BJ (cell line): Measurements from ENCODE around the gene KIAA1614. TPM values are rescaled to one million over a fixed set of nuclear protein-coding genes. Genes with fewer than 3 reads are reported as not detected.
"Not testable (repeated sequence)": the region's sequence is repeated elsewhere in the genome, so short reads cannot be mapped to it uniquely, and the experiment has no call there.

ENCODE experiments used
- CTCF ChIA-PET: fragments of 350-600 bp; formaldehyde crosslinking; extraction: SDS; loops from one replicate; lab custom pipeline; 2021; ENCODE audit warnings: antibody characterized with exemption, inconsistent platforms; lab: Yijun Ruan, JAX
- POLR2A ChIA-PET: fragments of 300-600 bp; sonication (Branson Sonifier 250); formaldehyde crosslinking; extraction: SDS; loops from one replicate; lab custom pipeline; 2021; ENCODE audit warnings: antibody characterized with exemption; lab: Charles Lee
- DNase-seq: peaks from one replicate; pipeline ENCODE4 v3.0.0-alpha.2; 2011; ENCODE audit warnings: low read depth
- H3K27me3 ChIP-seq: 2 replicates; pipeline ENCODE4 v1.6.0; 2011; ENCODE audit warnings: low read length; ENCODE audit not compliant: control insufficient read depth, insufficient read depth
- H3K36me3 ChIP-seq: 2 replicates; pipeline ENCODE4 v1.5.1; 2011; ENCODE audit warnings: low read length; ENCODE audit not compliant: control insufficient read depth, insufficient read depth
- H3K4me3 ChIP-seq: 2 replicates; pipeline ENCODE4 v1.5.1; 2011; ENCODE audit warnings: low read depth, mild to moderate bottlenecking, control low read depth, low read length
- CTCF ChIP-seq: IDR thresholded peaks from 2 replicates; pipeline ENCODE4 v1.5.1; 2011; ENCODE audit warnings: low read depth, mild to moderate bottlenecking, control low read depth, inconsistent platforms, low read length, moderate library complexity; ENCODE audit not compliant: insufficient read depth
- polyA plus RNA-seq: library from polyadenylated mRNA; depleted of rRNA; stranded (reverse); fragments of >200 nt; gene quantifications from 2 replicates; pipeline ENCODE4 v1.2.3, GENCODE V29; 2011

KIAA1614 gene
- polyA plus RNA-seq, 1 experiment = 7.3 TPM

DNA sequence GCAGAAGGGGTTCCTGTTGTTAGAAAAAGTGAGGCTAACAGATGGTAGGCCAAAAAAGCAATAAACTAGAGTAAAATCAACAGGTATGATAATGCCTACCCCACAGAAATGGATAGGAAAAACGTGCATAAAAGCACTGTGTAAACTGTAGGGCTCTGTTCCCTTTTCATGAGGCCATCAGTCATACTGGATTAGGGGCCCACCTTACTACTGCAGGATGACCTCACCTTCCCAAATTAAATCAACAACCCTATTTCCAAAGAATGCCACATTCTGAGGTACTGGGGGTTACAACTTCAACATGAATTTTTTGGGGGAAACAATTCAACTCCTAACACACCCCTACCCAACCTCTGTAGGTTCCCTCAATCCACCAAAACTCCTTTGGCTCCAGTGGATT is 54.9 kb downstream of the KIAA1614 start:
- DNase-seq = no peak
- TF ChIP-seq CTCF = no peak
- ChIA-PET POLR2A (no interaction called here), CTCF (interaction anchor here (1.3 kb wide), 1 partner anchor 19 kb away, joined by 3 read pairs; no protein-coding TSS in a partner anchor)
- H3K27me3 ChIP-seq = no peaks in the 10 kb centered on the region
- peaks cover 6% of the 10 kb centered on the region for H3K36me3 ChIP-seq
- H3K4me3 ChIP-seq = no peak overlapping the region

- H3K4me3 ChIP-seq, H3K36me3 ChIP-seq, POLR2A ChIA-PET, H3K27me3 ChIP-seq, DNase-seq: not testable (repeated sequence)
- CTCF ChIA-PET = interaction anchor here (0.7 to 1.6 kb wide), 3 partner anchors 9 to 173 kb away, joined by 3 to 4 read pairs (median 4); no protein-coding TSS in a partner anchor
Measured at GRCh38 chr1:180968834-180969233, 56.1 kb downstream of the KIAA1614 start.

DNA sequence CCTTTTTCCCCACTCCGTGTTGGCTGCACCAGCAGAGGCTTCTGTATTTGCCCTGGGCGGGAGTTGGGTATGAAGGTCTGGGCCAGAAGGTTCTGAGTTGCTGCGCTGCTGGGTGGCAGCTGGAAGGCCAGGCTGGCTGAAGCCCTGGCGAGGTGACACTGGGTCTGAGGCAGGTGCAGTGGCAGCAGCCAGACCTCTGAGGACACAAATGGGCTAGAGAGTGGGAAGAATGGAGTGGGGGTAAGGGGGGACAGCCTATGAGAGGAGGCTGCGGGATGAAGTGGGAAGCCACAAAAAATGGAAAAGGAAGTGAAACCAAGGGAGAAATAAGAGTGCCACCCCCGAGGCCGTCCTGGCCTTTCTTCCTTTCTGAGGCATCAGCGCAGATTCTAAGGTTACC is 56.7 kb downstream of the KIAA1614 start:
- H3K4me3 ChIP-seq = no peak overlapping the region
- DNase-seq = no peak
- H3K27me3 ChIP-seq = no peaks in the 10 kb centered on the region
- TF ChIP-seq CTCF = no peak
- peaks cover 6% of the 10 kb centered on the region for H3K36me3 ChIP-seq
- ChIA-PET POLR2A (no interaction called here), CTCF (interaction anchor here (1.3 to 1.6 kb wide), 2 partner anchors 9 to 173 kb away, joined by 4 read pairs; no protein-coding TSS in a partner anchor)

GRCh38 chr1:180970333-180971079 is 57.8 kb downstream of the KIAA1614 start:
- peaks cover 3% of the 10 kb centered on the region for H3K36me3 ChIP-seq
- CTCF ChIA-PET = no interaction called here
- POLR2A ChIA-PET = no interaction called here
- no peak for TF ChIP-seq CTCF
- no peaks in the 10 kb centered on the region for H3K27me3 ChIP-seq
- H3K4me3 ChIP-seq = no peak overlapping the region
- DNase-seq = no peak

- no peak overlapping the region for H3K4me3 ChIP-seq
- DNase-seq = no peak
- no peaks in the 10 kb centered on the region for H3K27me3 ChIP-seq
- POLR2A ChIA-PET = no interaction called here
- no peak for TF ChIP-seq CTCF
- CTCF ChIA-PET = no interaction called here
- H3K36me3 ChIP-seq = peaks cover 3% of the 10 kb centered on the region
Measured at GRCh38 chr1:180971273-180971997, 58.7 kb downstream of the KIAA1614 start.
